ENCODE measurements around the gene MTX1. TPM values are rescaled to one million over a fixed set of nuclear protein-coding genes. Genes with fewer than 3 reads are reported as not detected.

The MTX1 gene
- total RNA-seq, 1 experiment from 2014 or later = 58.9 TPM

GRCh38 chr1:155205035-155205434 is 3.5 kb upstream of the MTX1 start:
- Mint-ChIP-seq H3K4me3 (ENCODE audit: low read depth, unreplicated experiment) (no peak overlapping the region), H3K4me1 (ENCODE audit: low read depth, unreplicated experiment) (peaks cover 30% of the 10 kb centered on the region), H3K27ac (ENCODE audit: unreplicated experiment) (no peak overlapping the region), H3K27me3 (ENCODE audit: unreplicated experiment) (no peaks in the 10 kb centered on the region), H3K9me3 (ENCODE audit: low read depth, unreplicated experiment) (no peaks in the 10 kb centered on the region), H3K36me3 (ENCODE audit: insufficient read depth, unreplicated experiment) (peaks cover 26% of the 10 kb centered on the region)
- no peak for TF ChIP-seq CTCF (IDR thresholded peaks at IDR 0.05; ENCODE audit: unreplicated experiment)
- no peak for DNase-seq
- intact Hi-C loops (cut with micrococcal nuclease; ENCODE audit: unreplicated experiment) = no loop called here
- CTCF ChIA-PET = interaction anchor here (2.7 kb wide), 1 partner anchor 11 kb away, joined by 23 read pairs; no protein-coding TSS in a partner anchor
- no TSS peak for BruUV-seq (replicated peaks)

- no peaks in the 10 kb centered on the region for H3K9me3 Mint-ChIP-seq (ENCODE audit: low read depth, unreplicated experiment)
- no TSS peak for BruUV-seq (replicated peaks)
- peaks cover 30% of the 10 kb centered on the region for H3K4me1 Mint-ChIP-seq (ENCODE audit: low read depth, unreplicated experiment)
- TF ChIP-seq CTCF (IDR thresholded peaks at IDR 0.05; ENCODE audit: unreplicated experiment) = no peak
- no peak for DNase-seq
- intact Hi-C loops (cut with micrococcal nuclease; ENCODE audit: unreplicated experiment) = no loop called here
- no peak overlapping the region for H3K4me3 Mint-ChIP-seq (ENCODE audit: low read depth, unreplicated experiment)
- CTCF ChIA-PET = interaction anchor here (1.4 to 2.7 kb wide), 2 partner anchors 12 to 117 kb away, joined by 7 to 23 read pairs; no protein-coding TSS in a partner anchor
- no peak overlapping the region for H3K27ac Mint-ChIP-seq (ENCODE audit: unreplicated experiment)
- peaks cover 30% of the 10 kb centered on the region for H3K36me3 Mint-ChIP-seq (ENCODE audit: insufficient read depth, unreplicated experiment)
- no peaks in the 10 kb centered on the region for H3K27me3 Mint-ChIP-seq (ENCODE audit: unreplicated experiment)
These were observed 2.4 kb upstream of the MTX1 start for GRCh38 chr1:155205969-155206593.

- no peaks in the 10 kb centered on the region for H3K27me3 Mint-ChIP-seq (ENCODE audit: unreplicated experiment)
- peaks cover 30% of the 10 kb centered on the region for H3K4me1 Mint-ChIP-seq (ENCODE audit: low read depth, unreplicated experiment)
- peak overlapping the region; percentile 19 for H3K4me3 Mint-ChIP-seq (ENCODE audit: low read depth, unreplicated experiment)
- intact Hi-C loops (cut with micrococcal nuclease; ENCODE audit: unreplicated experiment) = loop anchor here (1.0 kb wide), 1 partner anchor 19 kb away; no protein-coding TSS in a partner anchor
- TF ChIP-seq CTCF (IDR thresholded peaks at IDR 0.05; ENCODE audit: unreplicated experiment) = peak; percentile 89
- peaks cover 25% of the 10 kb centered on the region for H3K36me3 Mint-ChIP-seq (ENCODE audit: insufficient read depth, unreplicated experiment)
- CTCF ChIA-PET = interaction anchor here (0.5 to 2.7 kb wide), 15 partner anchors 13 to 117 kb away, joined by 3 to 23 read pairs (median 4); partner anchors contain the start of genes ENTREP3, KRTCAP2 and SCAMP3
- DNase-seq = peak; percentile 95
- H3K27ac Mint-ChIP-seq (ENCODE audit: unreplicated experiment) = peak overlapping the region; percentile 21
- BruUV-seq (replicated peaks) = no TSS peak
- H3K9me3 Mint-ChIP-seq (ENCODE audit: low read depth, unreplicated experiment) = no peaks in the 10 kb centered on the region
These were observed 1.3 kb upstream of the MTX1 start for GRCh38 chr1:155206891-155207805.

- DNase-seq = no peak
- BruUV-seq (replicated peaks) = TSS peak; percentile 62
- TF ChIP-seq CTCF (IDR thresholded peaks at IDR 0.05; ENCODE audit: unreplicated experiment) = no peak
These were observed 522 bp upstream of the MTX1 start, which contains the start of gene THBS3 for GRCh38 chr1:155207806-155208540. TSS of gene THBS3 (minus strand) at chr1:155207897. CDS start at chr1:155207876, 21 bp downstream.

More at GRCh38 chr1:155207806-155208540, 522 bp upstream of the MTX1 start, which contains the start of gene THBS3:
- Mint-ChIP-seq H3K27me3 (ENCODE audit: unreplicated experiment) (no peaks in the 10 kb centered on the region), H3K27ac (ENCODE audit: unreplicated experiment) (peak within 1 kb of the TSS; percentile 92), H3K9me3 (ENCODE audit: low read depth, unreplicated experiment) (no peaks in the 10 kb centered on the region), H3K4me1 (ENCODE audit: low read depth, unreplicated experiment) (peaks cover 30% of the 10 kb centered on the region), H3K36me3 (ENCODE audit: insufficient read depth, unreplicated experiment) (peaks cover 25% of the 10 kb centered on the region), H3K4me3 (ENCODE audit: low read depth, unreplicated experiment) (peak within 1 kb of the TSS; percentile 98)
- CTCF ChIA-PET = interaction anchor here (0.6 to 2.7 kb wide), 9 partner anchors 14 to 269 kb away, joined by 4 to 23 read pairs (median 8); partner anchors contain the start of genes KRTCAP2 and SCAMP3
- intact Hi-C loops (cut with micrococcal nuclease; ENCODE audit: unreplicated experiment) = loop anchor here (1.0 kb wide), 1 partner anchor 18 kb away; no protein-coding TSS in a partner anchor

Measured in Calu3 (cell line).